Spleen (tissue), 3 donors: ENCODE data around the gene NFE2L3.
"Not testable (repeated sequence)": the region's sequence is repeated elsewhere in the genome, so short reads cannot be mapped to it uniquely, and the experiment has no call there.

Experiments used
- POLR2A ChIP-seq, 3 donors: fragments of 450-650 bp; IDR thresholded peaks; one replicate each; pipeline ENCODE4 v1.5.1; 2017; ENCODE audit warnings: antibody characterized with exemption in 3 of 3, mild to moderate bottlenecking in 1 of 3
- POLR2AphosphoS5 ChIP-seq, 3 donors: sonication (generic); formaldehyde crosslinking; IDR thresholded peaks; one replicate each; pipeline ENCODE4 v1.5.1; 2017; ENCODE audit warnings: antibody characterized with exemption in 3 of 3

GRCh38 chr7:26124775-26125174 lies 27.2 kb upstream of the NFE2L3 start:
- TF ChIP-seq POLR2A, POLR2AphosphoS5 (IDR thresholded peaks at IDR 0.05): not testable (repeated sequence)
